Left lung (tissue), 10 donors: ENCODE data around the gene DDT. TPM values are rescaled to one million over a fixed set of nuclear protein-coding genes. Genes with fewer than 3 reads are reported as not detected.
"Not testable (repeated sequence)": the region's sequence is repeated elsewhere in the genome, so short reads cannot be mapped to it uniquely, and the experiment has no call there.

Experiments used
- ATAC-seq: fragments of 200-7000 bp; cut with Tn5 transposase; one replicate; pipeline ENCODE4 v1.9.1; 2020; ENCODE audit warnings: moderate library complexity
- DNase-seq, 4 donors: peaks; one replicate each; pipeline ENCODE4 v3.0.0-alpha.2; 2013 to 2020
- H3K27ac ChIP-seq, 2 donors: fragments of 200-600 bp; sonication (generic) in 1 of 2; one replicate each; pipeline versions ENCODE4 v1.5.0 to v1.8.0; 2020 to 2021
- H3K27me3 ChIP-seq, 2 donors: fragments of 200-600 bp; sonication (generic) in 1 of 2; one replicate each; pipeline versions ENCODE4 v1.5.0 to v1.8.0; 2020 to 2021
- H3K36me3 ChIP-seq, 2 donors: fragments of 200-600 bp; sonication (generic) in 1 of 2; one replicate each; pipeline versions ENCODE4 v1.5.0 to v1.8.0; 2020 to 2021
- H3K4me1 ChIP-seq, 2 donors: fragments of 200-600 bp; one replicate each; pipeline ENCODE4 v1.8.0; 2021
- H3K4me3 ChIP-seq, 2 donors: fragments of 200-600 bp; sonication (generic) in 1 of 2; one replicate each; pipeline versions ENCODE4 v1.5.0 to v1.8.0; 2020 to 2021; ENCODE audit warnings: mild to moderate bottlenecking in 1 of 2
- H3K9me3 ChIP-seq, 2 donors: fragments of 200-600 bp; sonication (generic) in 1 of 2; one replicate each; pipeline versions ENCODE4 v1.5.0 to v1.8.0; 2020 to 2021
- intact Hi-C, 2 donors: fragments of 100-400 bp; cut with DNase I; formaldehyde crosslinking; loops; one replicate each; pipeline versions ENCODE4 v1.11.2 to v1.14.2; 2022
- polyA plus RNA-seq, 6 donors: library from polyadenylated mRNA; unstranded; fragments of 120-200 nt; gene quantifications; one replicate each; pipeline ENCODE4 v1.2.1, GENCODE V29; 2013; ENCODE audit not compliant: insufficient read length in 6 of 6
- total RNA-seq, 2 donors: library from RNA; stranded (reverse); fragmentation: NEBNext Ultra II Directional; extraction: Animal tissue kit (Norgen Biotek cat#: 25700); gene quantifications; one replicate each; pipeline ENCODE4 v1.2.1, GENCODE V29; 2021
- TF ChIP-seq, protein P1 (sequence below), 2 donors: fragments of 200-600 bp; sonication (generic) in 1 of 2; IDR thresholded peaks; one replicate each; pipeline versions ENCODE4 v1.5.0 to v1.8.0; 2021; ENCODE audit warnings: antibody characterized with exemption in 2 of 2
- donor health status: DM: no; HTN: yes; CAD: no.
- donor health status: DM: no; HTN: no; CAD: no.

DDT gene
- total and polyA plus RNA-seq, 8 donors = 52.5 to 132 (median 67.8) TPM

- TF ChIP-seq, protein P1, sequence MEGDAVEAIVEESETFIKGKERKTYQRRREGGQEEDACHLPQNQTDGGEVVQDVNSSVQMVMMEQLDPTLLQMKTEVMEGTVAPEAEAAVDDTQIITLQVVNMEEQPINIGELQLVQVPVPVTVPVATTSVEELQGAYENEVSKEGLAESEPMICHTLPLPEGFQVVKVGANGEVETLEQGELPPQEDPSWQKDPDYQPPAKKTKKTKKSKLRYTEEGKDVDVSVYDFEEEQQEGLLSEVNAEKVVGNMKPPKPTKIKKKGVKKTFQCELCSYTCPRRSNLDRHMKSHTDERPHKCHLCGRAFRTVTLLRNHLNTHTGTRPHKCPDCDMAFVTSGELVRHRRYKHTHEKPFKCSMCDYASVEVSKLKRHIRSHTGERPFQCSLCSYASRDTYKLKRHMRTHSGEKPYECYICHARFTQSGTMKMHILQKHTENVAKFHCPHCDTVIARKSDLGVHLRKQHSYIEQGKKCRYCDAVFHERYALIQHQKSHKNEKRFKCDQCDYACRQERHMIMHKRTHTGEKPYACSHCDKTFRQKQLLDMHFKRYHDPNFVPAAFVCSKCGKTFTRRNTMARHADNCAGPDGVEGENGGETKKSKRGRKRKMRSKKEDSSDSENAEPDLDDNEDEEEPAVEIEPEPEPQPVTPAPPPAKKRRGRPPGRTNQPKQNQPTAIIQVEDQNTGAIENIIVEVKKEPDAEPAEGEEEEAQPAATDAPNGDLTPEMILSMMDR (IDR thresholded peaks at IDR 0.05) = no peak
- Histone ChIP-seq H3K36me3 (peaks cover 0 to 78% of the 10 kb centered on the region in 2 donors), H3K27me3 (no peaks in the 10 kb centered on the region), H3K9me3 (peaks cover 0 to 18% of the 10 kb centered on the region in 2 donors), H3K4me1 (no peaks in the 10 kb centered on the region), H3K27ac (no peak overlapping the region), H3K4me3 (no peak overlapping the region)
- DNase-seq (no peak), ATAC-seq (no peak)
- intact Hi-C loops = no loop called here
Observed at GRCh38 chr22:23925020-23925606, 49.1 kb downstream of the DDT start.

- peaks cover 0 to 17% of the 10 kb centered on the region in 2 donors for H3K9me3 ChIP-seq
- DNase-seq = no peak
- no peaks in the 10 kb centered on the region for H3K27me3 ChIP-seq
- no peaks in the 10 kb centered on the region for H3K4me1 ChIP-seq
- H3K27ac ChIP-seq = no peak overlapping the region
- peaks cover 0 to 67% of the 10 kb centered on the region in 2 donors for H3K36me3 ChIP-seq
- no peak overlapping the region for H3K4me3 ChIP-seq
- no peak for ATAC-seq
- TF ChIP-seq, protein P1 (IDR thresholded peaks at IDR 0.05) = no peak
- intact Hi-C loops = no loop called here
Observed at GRCh38 chr22:23922921-23923320, 51.3 kb downstream of the DDT start.

- H3K4me1 ChIP-seq, intact Hi-C loops, DNase-seq, ATAC-seq, H3K27ac ChIP-seq, H3K27me3 ChIP-seq, H3K4me3 ChIP-seq: not testable (repeated sequence)
- peaks cover 0 to 57% of the 10 kb centered on the region in 2 donors for H3K36me3 ChIP-seq
- peaks cover 0 to 17% of the 10 kb centered on the region in 2 donors for H3K9me3 ChIP-seq
Observed at GRCh38 chr22:23921586-23922201, 52.5 kb downstream of the DDT start.

Other genes starting within 250 kb of the DDT start
- 1 to 10 TPM; 5.9 to 6.0 TPM for gene ZNF70, start 223.3 kb downstream of the DDT start, total RNA-seq
- gene ZNF70, start 223.3 kb downstream of the DDT start, polyA plus RNA-seq = 10 to 100 TPM in 3 of 6 donors, 1 to 10 TPM in 3; 8.4 to 10.7 (median 9.9) TPM
- gene VPREB3, start 220.0 kb downstream of the DDT start, total RNA-seq = not detected
- gene VPREB3, start 220.0 kb downstream of the DDT start, polyA plus RNA-seq = 1 to 10 TPM in 1 of 6 donors, under 1 TPM in 4, not detected in 1; 0.34 to 1.4 (median 0.87) TPM
- 1 to 10 TPM in 1 of 2 donors, under 1 TPM in 1; 0.58 to 3.1 TPM for gene C22orf15, start 211.5 kb downstream of the DDT start, total RNA-seq
- gene C22orf15, start 211.5 kb downstream of the DDT start, polyA plus RNA-seq = 1 to 10 TPM; 3.1 to 7.8 (median 5.4) TPM
- 100 to 1,000 TPM in 1 of 2 donors, 10 to 100 TPM in 1; 73.0 to 128 TPM for gene CHCHD10, start 206.5 kb downstream of the DDT start, total RNA-seq
- 10 to 100 TPM; 19.0 to 41.2 (median 24.0) TPM for gene CHCHD10, start 206.5 kb downstream of the DDT start, polyA plus RNA-seq
- gene MMP11, start 201.6 kb downstream of the DDT start, total RNA-seq = 1 to 10 TPM; 1.2 to 5.3 TPM
- 10 to 100 TPM in 3 of 6 donors, 1 to 10 TPM in 3; 8.1 to 10.7 (median 9.8) TPM for gene MMP11, start 201.6 kb downstream of the DDT start, polyA plus RNA-seq
- gene SMARCB1, start 187.5 kb downstream of the DDT start, total RNA-seq = 10 to 100 TPM; 52.4 to 80.5 TPM
- gene SMARCB1, start 187.5 kb downstream of the DDT start, polyA plus RNA-seq = 100 to 1,000 TPM; 134 to 166 (median 144) TPM
- 1 to 10 TPM; 6.7 to 9.4 TPM for gene DERL3, start 135.4 kb downstream of the DDT start, total RNA-seq
- 1 to 10 TPM; 2.4 to 4.7 (median 3.8) TPM for gene DERL3, start 135.4 kb downstream of the DDT start, polyA plus RNA-seq
- 10 to 100 TPM in 1 of 2 donors, 1 to 10 TPM in 1; 9.9 to 15.4 TPM for gene SLC2A11, start 116.6 kb downstream of the DDT start, total RNA-seq
- gene SLC2A11, start 116.6 kb downstream of the DDT start, polyA plus RNA-seq = 10 to 100 TPM; 14.6 to 26.7 (median 21.5) TPM
- 100 to 1,000 TPM; 361 to 467 TPM for gene MIF, start 80.1 kb downstream of the DDT start, total RNA-seq
- gene MIF, start 80.1 kb downstream of the DDT start, polyA plus RNA-seq = 100 to 1,000 TPM; 139 to 276 (median 170) TPM
- gene GSTT2B, start 13.2 kb downstream of the DDT start, total RNA-seq = 10 to 100 TPM in 1 of 2 donors, 1 to 10 TPM in 1; 1.3 to 33.7 TPM
- gene GSTT2B, start 13.2 kb downstream of the DDT start, polyA plus RNA-seq = 10 to 100 TPM in 3 of 6 donors, 1 to 10 TPM in 3; 7.6 to 21.8 (median 10.3) TPM
- 1 to 10 TPM in 1 of 2 donors, not detected in 1; 2.4 TPM for gene DDTL, start 7.6 kb downstream of the DDT start, total RNA-seq
- gene DDTL, start 7.6 kb downstream of the DDT start, polyA plus RNA-seq = 10 to 100 TPM in 2 of 6 donors, 1 to 10 TPM in 4; 8.8 to 12.3 (median 9.3) TPM
- under 1 TPM in 1 of 2 donors, not detected in 1; 0.55 TPM for gene GSTT2, start 5.7 kb upstream of the DDT start, total RNA-seq
- gene GSTT2, start 5.7 kb upstream of the DDT start, polyA plus RNA-seq = 1 to 10 TPM in 4 of 6 donors, under 1 TPM in 2; 0.27 to 2.6 (median 1.2) TPM
- not detected for gene GSTT4, start 31.0 kb upstream of the DDT start, total RNA-seq
- gene GSTT4, start 31.0 kb upstream of the DDT start, polyA plus RNA-seq = under 1 TPM in 1 of 6 donors, not detected in 5; 0.07 TPM
- gene CABIN1, start 36.9 kb upstream of the DDT start, total RNA-seq = 100 to 1,000 TPM in 1 of 2 donors, 10 to 100 TPM in 1; 76.9 to 125 TPM
- 100 to 1,000 TPM in 3 of 6 donors, 10 to 100 TPM in 3; 72.9 to 134 (median 97.6) TPM for gene CABIN1, start 36.9 kb upstream of the DDT start, polyA plus RNA-seq
- gene SUSD2, start 207.0 kb upstream of the DDT start, total RNA-seq = 100 to 1,000 TPM in 1 of 2 donors, 10 to 100 TPM in 1; 63.2 to 374 TPM
- gene SUSD2, start 207.0 kb upstream of the DDT start, polyA plus RNA-seq = 10 to 100 TPM in 4 of 6 donors, 1 to 10 TPM in 2; 8.2 to 20.0 (median 13.3) TPM